Esophagus squamous epithelium (tissue), 5 donors: Measurements from ENCODE around the gene UNC13D. TPM values are rescaled to one million over a fixed set of nuclear protein-coding genes. Genes with fewer than 3 reads are reported as not detected.

Source experiments
- DNase-seq: peaks from one replicate; lab custom pipeline; 2025; lab: John Stamatoyannopoulos, UW
- H3K27ac ChIP-seq, 4 donors: fragments of 200-600 bp; sonication (generic); one replicate each; pipeline ENCODE4 v1.5.1; 2016 to 2019; ENCODE audit warnings: mild to moderate bottlenecking in 1 of 4
- H3K27me3 ChIP-seq, 4 donors: fragments of 200-600 bp; sonication (generic); 1 replicate in 3 of 4; 2 replicates in 1 of 4; pipeline versions ENCODE4 v1.5.1 to v1.6.0; 2017 to 2021; ENCODE audit warnings: antibody characterized with exemption in 1 of 4
- H3K36me3 ChIP-seq, 3 donors: fragments of 200-600 bp; sonication (generic); one replicate each; pipeline ENCODE4 v1.5.1; 2016 to 2019
- H3K4me1 ChIP-seq, 3 donors: fragments of 200-600 bp; sonication (generic); one replicate each; pipeline ENCODE4 v1.5.1; 2017 to 2019
- H3K4me3 ChIP-seq, 4 donors: fragments of 200-600 bp; sonication (generic); 1 replicate in 3 of 4; 2 replicates in 1 of 4; pipeline ENCODE4 v1.5.1; 2016 to 2019; ENCODE audit warnings: mild to moderate bottlenecking in 2 of 4, moderate library complexity in 1 of 4
- H3K9me3 ChIP-seq, 3 donors: fragments of 200-600 bp; sonication (generic); one replicate each; pipeline ENCODE4 v1.5.1; 2016 to 2019
- CTCF ChIP-seq, 6 experiments: fragments of 450-650 bp in 4 of 6; fragments of 200-600 bp in 2 of 6; sonication (generic) in 2 of 6; IDR thresholded peaks; one replicate each; pipeline ENCODE4 v1.5.1; 2016 to 2019; ENCODE audit warnings: antibody characterized with exemption in 6 of 6, mild to moderate bottlenecking in 4 of 6, moderate library complexity in 4 of 6
- POLR2A ChIP-seq, 4 donors: fragments of 450-650 bp; IDR thresholded peaks; one replicate each; pipeline ENCODE4 v1.6.1; 2017; ENCODE audit warnings: antibody characterized with exemption in 4 of 4, mild to moderate bottlenecking in 4 of 4, moderate library complexity in 3 of 4
- WGBS, 2 donors: methylation state at CpG; one replicate each; pipeline ENCODE4 v1.1.5; 2018; 5-methylcytosine and 5-hydroxymethylcytosine counted together
- intact Hi-C: fragments of 100-400 bp; cut with DNase I; formaldehyde crosslinking; loops from one replicate; pipeline ENCODE4 v1.15.0; 2022
- total RNA-seq, 4 donors: library from RNA; depleted of rRNA; stranded (reverse); fragments of >200 nt; gene quantifications; one replicate each; pipeline ENCODE4 v1.1.0, GENCODE V29; 2016
- donor health status: DM: yes; HTN: yes; CAD: no.

Gene UNC13D
- total RNA-seq, 4 donors from 2014 or later: 16.5 to 21.5 (median 16.9) TPM

GRCh38 chr17:75814900-75815373, 29.3 kb downstream of the UNC13D start:
- intact Hi-C loops: no loop called here
- no peak for DNase-seq
- 40 to 50% methylated on average over 9 to 13 of the region's 13 CpGs for WGBS, 2 donors
- Histone ChIP-seq H3K36me3 (peaks cover 36 to 100% (median 47%) of the 10 kb centered on the region in 3 donors), H3K9me3 (no peaks in the 10 kb centered on the region), H3K4me3 (no peak overlapping the region), H3K4me1 (peaks cover 14 to 57% (median 32%) of the 10 kb centered on the region in 3 donors), H3K27ac (peak overlapping the region; percentile 57 to 90 (median 68)), H3K27me3 (no peaks in the 10 kb centered on the region)
- TF ChIP-seq POLR2A (IDR thresholded peaks at IDR 0.05) (no peak), CTCF (IDR thresholded peaks at IDR 0.05) (no peak)

GRCh38 chr17:75814021-75814395, 30.2 kb downstream of the UNC13D start:
- peaks cover 27 to 96% (median 37%) of the 10 kb centered on the region in 3 donors for H3K36me3 ChIP-seq
- no peak for DNase-seq
- peaks cover 24 to 67% (median 41%) of the 10 kb centered on the region in 3 donors for H3K4me1 ChIP-seq
- H3K4me3 ChIP-seq: no peak overlapping the region
- 75% methylated on average over 2 of the region's 6 CpGs; no CpG with 5 or more reads in 1 of the 2 donors for WGBS, 2 donors
- intact Hi-C loops: no loop called here
- no peaks in the 10 kb centered on the region for H3K27me3 ChIP-seq
- TF ChIP-seq POLR2A (IDR thresholded peaks at IDR 0.05): no peak
- no peak for TF ChIP-seq CTCF (IDR thresholded peaks at IDR 0.05)
- H3K9me3 ChIP-seq: no peaks in the 10 kb centered on the region
- peak overlapping the region in 2 of 4 donors; percentile 67 to 90 for H3K27ac ChIP-seq

- peaks cover 29 to 73% (median 47%) of the 10 kb centered on the region in 3 donors for H3K4me1 ChIP-seq
- TF ChIP-seq POLR2A (IDR thresholded peaks at IDR 0.05): no peak
- TF ChIP-seq CTCF (IDR thresholded peaks at IDR 0.05): no peak
- peak overlapping the region; percentile 7 to 90 (median 60) for H3K27ac ChIP-seq
- DNase-seq: no peak
- H3K27me3 ChIP-seq: no peaks in the 10 kb centered on the region
- intact Hi-C loops: no loop called here
- 70 to 80% methylated on average over 1 to 4 of the region's 24 CpGs for WGBS, 2 donors
- H3K36me3 ChIP-seq: peaks cover 20 to 89% (median 31%) of the 10 kb centered on the region in 3 donors
- no peaks in the 10 kb centered on the region for H3K9me3 ChIP-seq
- no peak overlapping the region for H3K4me3 ChIP-seq
These were observed 30.9 kb downstream of the UNC13D start for GRCh38 chr17:75813081-75814020.

- Histone ChIP-seq H3K4me1 (peaks cover 34 to 83% (median 57%) of the 10 kb centered on the region in 3 donors), H3K27ac (peak overlapping the region; percentile 7 to 90 (median 60)), H3K4me3 (no peak overlapping the region), H3K27me3 (no peaks in the 10 kb centered on the region), H3K9me3 (no peaks in the 10 kb centered on the region), H3K36me3 (peaks cover 13 to 79% (median 22%) of the 10 kb centered on the region in 3 donors)
- TF ChIP-seq POLR2A (IDR thresholded peaks at IDR 0.05): no peak
- TF ChIP-seq CTCF (IDR thresholded peaks at IDR 0.05): peak in 2 of 6 experiments; percentile 29 to 36
- intact Hi-C loops: no loop called here
- no peak for DNase-seq
- WGBS, 2 donors: 53 to 60% methylated on average over 16 to 22 of the region's 27 CpGs
These were observed 31.8 kb downstream of the UNC13D start for GRCh38 chr17:75812096-75813013.
